KMS-11 (cell line): ENCODE data around the gene KRT79.

ENCODE experiments used
- H2AFZ ChIP-seq: fragments of 200-600 bp; sonication (generic); 2 replicates; pipeline ENCODE4 v1.6.1; 2016; ENCODE audit warnings: antibody characterized with exemption, mixed run types, low read depth
- H3K27ac ChIP-seq: fragments of 200-600 bp; sonication (generic); 2 replicates; pipeline ENCODE4 v1.6.1; 2016; ENCODE audit warnings: mild to moderate bottlenecking, mixed run types
- H3K27me3 ChIP-seq: fragments of 200-600 bp; sonication (generic); 2 replicates; pipeline ENCODE4 v1.6.1; 2017; ENCODE audit warnings: mild to moderate bottlenecking, low read depth, mixed run types, moderate library complexity; ENCODE audit not compliant: insufficient read depth
- H3K36me3 ChIP-seq: fragments of 200-600 bp; sonication (generic); 2 replicates; pipeline ENCODE4 v1.6.1; 2017; ENCODE audit warnings: mild to moderate bottlenecking, mixed run types; ENCODE audit not compliant: insufficient read depth
- H3K4me1 ChIP-seq: fragments of 200-600 bp; sonication (generic); 2 replicates; pipeline ENCODE4 v1.6.1; 2016; ENCODE audit warnings: mild to moderate bottlenecking, low read depth, mixed run types; ENCODE audit not compliant: poor library complexity, severe bottlenecking
- H3K4me2 ChIP-seq: fragments of 200-600 bp; sonication (generic); 2 replicates; pipeline ENCODE4 v1.7.0; 2016; ENCODE audit warnings: mild to moderate bottlenecking, mixed run types
- H3K4me3 ChIP-seq: fragments of 200-600 bp; sonication (generic); IDR thresholded peaks from 2 replicates; pipeline ENCODE4 v1.6.1; 2017; ENCODE audit warnings: low read depth, low read length, mixed read lengths; ENCODE audit not compliant: insufficient read depth
- H3K79me2 ChIP-seq: fragments of 200-600 bp; sonication (generic); 2 replicates; pipeline ENCODE4 v1.6.1; 2016; ENCODE audit warnings: low read depth, mixed run types; ENCODE audit not compliant: insufficient read depth
- H3K9ac ChIP-seq: fragments of 200-600 bp; sonication (generic); 2 replicates; pipeline ENCODE4 v1.6.1; 2016; ENCODE audit warnings: mild to moderate bottlenecking, mixed run types
- H4K20me1 ChIP-seq: fragments of 200-600 bp; sonication (generic); 2 replicates; pipeline ENCODE4 v1.6.1; 2016; ENCODE audit warnings: mild to moderate bottlenecking, mixed run types; ENCODE audit not compliant: insufficient read depth
- CTCF ChIP-seq: fragments of 200-600 bp; sonication (generic); conservative IDR thresholded peaks from 2 replicates; pipeline ENCODE4 v1.6.1; 2017; ENCODE audit warnings: low read depth, mild to moderate bottlenecking, antibody characterized with exemption, low read length, moderate library complexity, mixed read lengths

KRT79 gene

GRCh38 chr12:52781399-52782082 lies 52.6 kb downstream of the KRT79 start:
- H2AFZ ChIP-seq, result no peak overlapping the region
- no peaks in the 10 kb centered on the region for H4K20me1 ChIP-seq
- H3K9ac ChIP-seq, result no peak overlapping the region
- no peak for TF ChIP-seq CTCF
- H3K4me3 ChIP-seq, result no peak overlapping the region
- H3K4me2 ChIP-seq, result no peak overlapping the region
- no peak overlapping the region for H3K27ac ChIP-seq
- H3K27me3 ChIP-seq, result peaks cover 7% of the 10 kb centered on the region; the same call in 1 of the 2 replicates
- no peaks in the 10 kb centered on the region for H3K4me1 ChIP-seq
- H3K36me3 ChIP-seq, result no peaks in the 10 kb centered on the region
- H3K79me2 ChIP-seq, result no peaks in the 10 kb centered on the region

- H3K4me1 ChIP-seq, result no peaks in the 10 kb centered on the region
- H2AFZ ChIP-seq, result no peak overlapping the region
- TF ChIP-seq CTCF, result no peak
- no peak overlapping the region for H3K4me3 ChIP-seq
- no peaks in the 10 kb centered on the region for H3K36me3 ChIP-seq
- no peaks in the 10 kb centered on the region for H3K79me2 ChIP-seq
- no peak overlapping the region for H3K4me2 ChIP-seq
- no peaks in the 10 kb centered on the region for H4K20me1 ChIP-seq
- no peak overlapping the region for H3K9ac ChIP-seq
- peaks cover 10% of the 10 kb centered on the region; the same call in 1 of the 2 replicates for H3K27me3 ChIP-seq
- H3K27ac ChIP-seq, result no peak overlapping the region
Measured at GRCh38 chr12:52779914-52780313, 54.2 kb downstream of the KRT79 start.

GRCh38 chr12:52778833-52779232 lies 55.3 kb downstream of the KRT79 start:
- H3K27me3 ChIP-seq, result peaks cover 5% of the 10 kb centered on the region; the same call in 1 of the 2 replicates
- no peak overlapping the region for H2AFZ ChIP-seq

GRCh38 chr12:52777566-52777965 lies 56.5 kb downstream of the KRT79 start:
- H3K27me3 ChIP-seq, result peaks cover 3% of the 10 kb centered on the region; the same call in 1 of the 2 replicates

More at GRCh38 chr12:52778833-52779232, 55.3 kb downstream of the KRT79 start:
- Histone ChIP-seq H3K4me3 (no peak overlapping the region), H3K27ac (no peak overlapping the region), H4K20me1 (no peaks in the 10 kb centered on the region), H3K4me2 (no peak overlapping the region), H3K9ac (no peak overlapping the region), H3K36me3 (no peaks in the 10 kb centered on the region), H3K4me1 (no peaks in the 10 kb centered on the region), H3K79me2 (no peaks in the 10 kb centered on the region)
- TF ChIP-seq CTCF, result no peak

More at GRCh38 chr12:52777566-52777965, 56.5 kb downstream of the KRT79 start:
- Histone ChIP-seq H3K79me2 (no peaks in the 10 kb centered on the region), H3K4me1 (no peaks in the 10 kb centered on the region), H3K9ac (no peak overlapping the region), H3K4me2 (no peak overlapping the region), H3K36me3 (no peaks in the 10 kb centered on the region), H3K4me3 (no peak overlapping the region), H3K27ac (no peak overlapping the region), H2AFZ (no peak overlapping the region), H4K20me1 (no peaks in the 10 kb centered on the region)
- no peak for TF ChIP-seq CTCF
